GM21390 (cell line): ENCODE data around the gene PDP2.

Experiments
- ATAC-seq: cut with Tn5 transposase; IDR thresholded peaks from one replicate; pipeline ENCODE4 v1.9.1; 2021; ENCODE audit not compliant: unreplicated experiment

Gene PDP2

DNA sequence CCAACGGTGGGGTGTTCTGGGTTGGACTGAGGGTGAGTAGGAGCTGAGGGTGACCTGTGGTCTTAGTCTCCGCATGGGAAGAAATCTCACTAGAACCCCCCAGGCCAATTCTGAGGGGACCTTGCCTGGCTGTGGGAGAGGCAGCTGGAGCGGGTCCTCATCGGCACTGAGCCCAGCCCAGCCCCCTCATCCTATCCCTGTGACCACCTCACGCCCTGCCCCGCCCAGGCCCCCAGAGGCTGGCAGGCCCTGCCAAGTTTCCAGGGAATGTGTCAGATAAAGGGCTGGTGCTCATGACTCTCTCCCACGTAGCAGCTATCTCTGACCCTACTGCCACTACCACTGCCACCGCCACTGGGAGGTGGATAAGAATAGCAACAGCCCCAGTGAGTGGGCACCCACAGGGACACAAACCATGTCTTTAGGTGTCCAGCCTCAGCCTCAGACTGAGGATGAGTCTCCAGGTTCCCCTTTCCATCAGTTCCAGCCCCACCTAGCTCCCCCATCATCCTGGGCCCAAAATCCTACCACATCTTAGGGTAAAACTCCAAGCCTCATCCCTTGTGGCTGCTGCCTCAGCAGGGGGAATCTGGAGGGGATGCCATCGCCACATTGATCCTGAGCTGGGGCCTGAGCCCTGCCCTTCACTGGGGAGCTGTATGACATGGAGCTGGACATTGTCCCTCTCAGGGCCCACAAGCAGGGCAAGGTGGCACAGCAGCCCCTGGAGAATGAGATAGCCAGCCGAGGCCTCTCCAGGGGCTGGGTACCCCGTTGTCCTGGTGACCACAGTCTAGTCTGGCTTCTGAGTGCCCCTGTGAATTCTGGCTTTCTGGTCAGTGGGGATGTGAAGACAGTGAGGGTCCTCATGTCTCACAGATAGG lies 23.5 kb downstream of the PDP2 start:
- no peak for ATAC-seq

DNA sequence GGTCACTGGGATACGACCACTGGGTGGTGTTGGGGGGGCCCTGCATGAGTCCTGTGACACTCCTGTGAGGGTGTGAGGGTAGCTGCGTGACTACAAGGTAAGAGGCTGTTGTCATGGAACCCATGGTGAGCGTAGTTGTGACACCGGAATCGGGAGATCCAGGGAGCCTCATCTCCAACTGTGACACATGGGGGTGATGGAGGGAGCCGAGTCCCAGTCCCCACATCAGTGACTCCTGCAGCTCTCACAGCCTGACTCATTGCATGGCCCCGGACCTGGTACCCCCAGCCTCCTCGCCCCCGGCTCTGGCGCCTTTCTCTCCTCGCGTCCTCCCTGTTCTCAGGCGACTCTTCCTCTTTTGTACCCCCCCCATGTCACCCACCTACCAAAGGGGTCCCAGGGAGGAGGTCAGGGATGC lies 24.1 kb downstream of the PDP2 start:
- ATAC-seq, result no peak

DNA sequence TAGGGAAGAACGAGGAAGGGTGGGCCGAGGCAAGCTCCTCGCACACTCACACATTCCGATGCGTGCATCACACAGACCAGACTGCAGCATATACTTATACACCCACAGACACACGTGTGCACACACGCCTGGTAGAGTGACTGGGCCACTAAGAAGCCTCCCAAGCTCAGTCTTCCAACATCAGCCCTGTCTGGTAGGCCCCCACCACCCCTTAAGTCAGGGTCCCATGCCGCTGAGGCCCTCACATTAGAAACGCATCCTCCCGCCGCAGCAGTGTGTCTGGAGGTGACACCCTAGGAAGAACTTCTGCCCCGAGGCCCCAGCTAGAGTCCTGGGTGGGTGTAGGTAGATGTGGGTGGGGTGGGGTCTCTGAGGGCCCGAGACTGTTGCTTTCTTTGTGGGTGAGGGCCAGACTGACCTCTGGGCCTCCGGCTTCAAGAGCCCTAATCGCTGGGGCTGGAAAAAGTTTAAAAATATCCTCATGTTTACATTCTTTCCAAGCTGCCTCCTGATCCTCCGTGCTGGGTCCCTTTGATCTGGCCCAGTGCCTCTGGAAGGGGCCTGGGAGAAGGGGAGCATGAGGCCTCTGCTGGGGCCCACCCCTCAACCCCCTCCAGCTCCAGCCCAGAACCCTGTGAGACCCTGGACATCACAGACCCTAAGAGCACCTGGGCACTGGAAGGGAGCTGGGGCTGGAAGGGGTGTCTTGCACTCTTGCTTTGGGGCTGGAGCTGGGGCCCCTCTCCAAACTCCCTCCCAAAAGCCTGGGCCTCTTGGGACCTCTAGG lies 24.7 kb downstream of the PDP2 start:
- ATAC-seq, result no peak

DNA sequence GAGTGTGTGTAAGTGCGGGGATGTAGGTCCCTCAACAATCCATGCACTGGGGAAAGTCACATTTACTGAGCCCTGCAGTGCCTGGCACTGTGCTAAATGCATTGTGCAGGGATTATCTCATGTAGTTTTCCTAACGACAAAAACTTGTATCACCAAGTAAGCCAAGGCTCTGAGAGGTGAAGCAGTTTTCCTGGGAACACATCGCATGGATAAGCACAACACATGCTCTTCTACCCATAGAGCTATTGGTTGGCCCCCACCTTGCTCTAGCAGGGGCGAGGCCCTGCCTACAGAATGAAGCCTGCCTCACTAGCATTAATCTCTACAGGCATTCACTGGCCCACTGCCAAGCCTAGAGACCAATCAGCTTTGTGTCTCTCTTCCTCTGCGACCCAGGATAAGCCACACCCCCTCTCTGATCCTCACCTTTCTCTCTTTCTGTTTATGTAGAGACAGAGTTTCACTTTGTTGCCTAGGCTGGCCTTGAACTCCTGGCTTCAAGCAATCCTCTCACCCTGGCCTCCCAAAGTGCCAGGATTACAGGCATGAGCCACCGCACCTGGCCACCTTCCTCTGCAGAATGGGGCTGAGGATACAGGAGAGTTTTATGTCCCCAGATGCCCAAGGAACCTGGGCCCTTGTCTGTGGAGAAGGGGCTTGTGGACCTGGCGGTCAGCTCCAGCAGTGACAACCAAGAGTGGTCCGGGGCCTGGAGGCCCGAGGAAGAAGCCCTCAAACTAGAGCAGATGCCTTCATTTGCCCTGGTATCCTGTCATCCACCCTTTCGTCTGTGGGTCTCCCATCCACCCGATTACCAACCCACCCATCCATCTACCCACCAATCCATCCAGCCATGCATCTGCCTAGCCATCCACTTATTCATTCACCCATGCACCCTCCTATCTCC lies 25.6 kb downstream of the PDP2 start:
- ATAC-seq, result no peak

DNA sequence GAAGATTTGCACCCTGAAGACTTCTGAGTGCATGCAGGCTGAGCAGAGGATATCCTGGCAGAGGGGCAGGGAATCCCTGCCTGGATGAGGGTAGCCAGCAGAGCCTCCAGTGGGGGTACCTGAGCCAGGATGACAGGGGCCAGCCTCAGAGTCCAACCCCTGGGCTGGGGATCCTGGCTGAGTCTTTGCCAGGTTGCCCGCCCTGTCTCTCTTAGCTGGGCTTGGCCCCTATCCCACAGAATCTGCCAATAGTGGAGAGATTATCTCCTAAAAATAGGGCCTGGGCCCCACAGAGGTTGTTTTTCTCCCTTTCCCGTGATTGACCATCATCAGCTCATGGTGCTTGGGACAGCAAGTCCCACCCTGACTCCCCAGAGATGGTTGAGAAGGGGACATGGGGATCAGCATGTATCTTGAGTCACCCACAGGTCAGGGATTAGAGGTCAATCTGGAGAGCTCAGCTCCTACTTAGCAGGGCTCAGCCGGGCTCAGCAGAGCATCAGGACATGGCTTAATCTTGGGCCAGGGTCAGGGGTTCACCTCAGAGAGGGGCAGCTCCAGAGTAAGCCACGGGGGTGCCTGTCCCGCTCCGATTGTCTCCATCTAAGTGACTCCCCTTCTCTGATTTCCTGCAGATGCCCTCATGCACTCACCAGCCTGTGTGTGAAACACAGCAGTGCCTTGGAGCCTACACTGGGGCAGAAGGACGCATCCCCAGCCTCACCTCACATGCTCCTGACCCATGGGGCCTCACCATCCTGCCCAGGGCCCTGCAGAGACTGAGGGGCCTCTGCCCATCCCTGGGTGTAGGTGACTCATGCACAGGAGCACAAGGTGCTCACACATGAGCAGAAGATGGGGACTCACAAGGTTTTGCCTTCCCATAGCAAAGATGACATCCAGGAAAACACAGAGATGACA lies 26.9 kb downstream of the PDP2 start:
- no peak for ATAC-seq

DNA sequence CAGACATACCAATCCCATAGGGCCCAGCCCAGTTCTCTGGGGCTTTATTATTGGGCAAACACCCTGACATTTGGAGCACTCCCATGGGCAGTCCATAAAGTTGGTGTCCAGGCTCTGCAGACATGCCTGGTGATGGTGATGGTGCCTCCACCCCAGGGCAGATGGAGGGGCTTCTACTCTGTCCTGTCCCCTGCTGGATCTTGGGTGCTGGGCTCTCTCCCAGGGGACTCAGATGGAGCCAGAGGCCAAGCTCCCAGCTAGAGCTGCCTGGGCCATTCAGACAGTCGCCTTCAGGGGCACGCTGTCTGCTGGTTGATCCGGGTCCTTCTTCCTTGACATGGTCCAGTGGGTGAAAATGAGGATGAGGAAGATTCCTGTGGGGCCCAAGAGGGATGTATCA lies 27.8 kb downstream of the PDP2 start:
- ATAC-seq, result no peak

DNA sequence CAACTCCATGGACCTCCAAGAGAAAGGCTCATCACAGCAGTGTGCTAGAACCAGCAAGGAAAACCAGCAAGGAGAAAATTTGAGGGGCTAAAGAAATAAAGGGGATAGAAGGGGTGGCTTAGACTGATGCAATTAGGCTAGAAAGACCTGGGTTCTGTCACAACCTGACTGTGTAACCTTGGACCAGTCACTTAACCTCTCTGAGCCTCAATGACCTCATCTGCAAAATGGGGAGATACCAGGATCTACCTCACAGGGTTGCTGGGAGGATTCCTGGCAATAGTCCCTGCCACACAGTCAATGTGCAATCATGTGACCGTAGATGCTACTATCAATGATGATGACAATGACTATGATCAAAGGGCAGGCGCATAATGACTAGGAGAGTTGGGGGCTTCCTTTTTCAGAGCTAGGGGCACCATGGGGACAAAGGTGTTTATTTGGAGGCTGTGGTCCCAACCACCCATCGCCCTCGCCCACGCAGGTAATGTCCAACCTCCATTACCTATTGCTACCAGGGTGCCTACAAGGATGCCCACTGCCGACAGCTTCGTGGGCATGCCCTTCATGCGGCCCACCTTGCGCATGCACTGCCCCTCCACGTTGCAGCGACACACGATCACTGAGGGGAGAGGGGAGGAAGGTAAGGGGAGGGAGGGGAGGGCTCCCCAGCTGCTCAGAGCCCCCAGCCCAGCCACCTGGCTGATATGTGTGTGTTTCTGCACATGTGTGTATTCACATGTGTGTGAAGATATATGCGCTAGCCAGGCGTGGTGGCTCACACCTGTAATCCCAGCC lies 28.6 kb downstream of the PDP2 start:
- no peak for ATAC-seq

DNA sequence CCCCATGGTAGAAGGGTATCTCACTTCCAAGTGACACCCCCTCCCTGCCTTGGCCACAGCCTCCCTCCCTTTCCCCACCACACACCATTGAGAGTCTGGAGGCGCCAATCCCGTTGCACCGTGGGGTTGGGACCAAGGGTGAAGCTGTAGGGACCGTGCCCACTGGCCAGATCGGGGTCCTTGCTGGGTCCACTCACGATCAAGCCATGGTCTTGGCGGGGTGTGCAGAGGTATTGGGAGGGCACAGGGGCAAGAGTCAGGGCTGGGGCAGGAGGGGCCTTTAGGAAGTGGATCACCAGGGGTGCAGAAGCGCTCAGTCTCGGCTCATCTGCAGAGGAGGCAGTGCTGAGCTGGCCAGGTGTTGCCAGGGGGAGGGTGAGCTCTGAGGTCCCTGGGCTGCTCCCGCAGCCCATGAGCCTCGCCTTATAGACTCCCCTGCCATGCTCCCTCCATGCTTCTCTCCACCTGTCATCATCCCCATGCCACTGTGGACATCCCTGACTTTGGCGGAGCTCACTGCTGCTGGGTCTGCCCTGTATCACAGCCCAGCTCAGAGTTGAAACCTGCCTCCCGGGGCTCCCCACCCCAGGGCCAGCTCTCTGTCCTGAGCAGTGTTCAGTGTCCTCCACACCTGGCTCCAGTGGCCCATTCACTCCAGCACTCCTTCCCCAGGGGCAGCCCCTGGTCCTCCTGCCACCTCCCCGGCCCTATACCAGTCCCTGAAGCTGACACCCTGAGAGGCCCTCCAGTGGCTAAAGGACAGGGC lies 30.0 kb downstream of the PDP2 start:
- ATAC-seq, result no peak

DNA sequence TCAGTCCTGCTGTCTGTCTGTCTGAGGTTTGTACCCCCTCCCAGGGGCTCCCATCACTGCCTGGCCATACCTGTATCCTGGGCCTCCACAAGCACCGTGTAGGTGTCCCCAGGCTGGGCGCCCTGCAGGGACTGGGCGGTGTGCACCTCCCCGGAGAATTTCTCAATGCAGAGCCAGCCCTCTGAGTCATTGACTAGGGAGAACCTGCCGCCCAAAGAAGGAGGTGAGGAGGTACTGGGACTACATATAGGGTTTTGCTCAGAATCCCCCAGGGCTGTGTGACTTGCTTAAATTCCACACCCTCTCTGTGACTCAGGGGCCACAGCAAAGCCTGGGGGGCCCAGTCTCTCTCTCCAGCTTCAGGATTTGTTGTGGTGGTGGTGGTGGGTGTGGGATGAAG lies 30.8 kb downstream of the PDP2 start:
- ATAC-seq, result no peak

DNA sequence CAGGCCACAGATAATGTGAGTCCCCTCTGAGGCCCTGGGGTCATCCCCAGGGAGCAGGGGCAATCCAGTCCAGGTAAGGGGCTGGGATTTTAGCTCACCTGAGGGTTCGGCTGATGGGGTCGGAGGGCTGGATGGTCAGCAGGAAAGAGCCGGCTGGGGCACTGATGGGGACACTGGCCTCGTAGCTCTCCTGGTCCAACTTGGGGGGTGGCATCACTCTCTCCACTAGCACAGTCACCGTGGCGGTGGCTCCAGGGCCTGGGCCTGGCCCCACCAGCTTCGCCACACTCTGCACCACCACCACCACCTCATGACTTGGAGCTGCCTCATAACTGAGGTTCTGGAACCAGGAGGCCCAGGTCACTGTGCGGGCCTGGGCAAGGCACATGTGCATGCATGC lies 31.5 kb downstream of the PDP2 start:
- ATAC-seq, result no peak

DNA sequence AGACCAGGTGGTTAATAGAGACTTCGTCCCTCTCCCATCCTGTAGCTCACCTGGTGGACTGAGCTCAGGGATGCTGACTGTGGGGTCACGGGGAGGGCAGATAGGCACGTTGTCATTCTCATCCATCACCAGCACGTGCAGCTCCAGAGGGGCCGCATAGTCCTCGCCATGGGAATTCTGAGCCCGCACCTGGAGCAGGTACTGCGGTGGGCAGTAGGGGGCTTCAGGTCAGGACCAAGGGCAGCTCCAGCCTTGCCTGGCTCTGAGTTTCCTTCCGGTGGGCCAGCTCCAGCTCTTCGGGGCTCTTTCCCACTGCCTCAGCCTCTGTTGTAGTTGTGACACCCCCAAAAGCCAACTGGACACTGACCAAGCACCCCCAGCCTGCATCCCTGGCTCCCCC lies 32.8 kb downstream of the PDP2 start:
- no peak for ATAC-seq

DNA sequence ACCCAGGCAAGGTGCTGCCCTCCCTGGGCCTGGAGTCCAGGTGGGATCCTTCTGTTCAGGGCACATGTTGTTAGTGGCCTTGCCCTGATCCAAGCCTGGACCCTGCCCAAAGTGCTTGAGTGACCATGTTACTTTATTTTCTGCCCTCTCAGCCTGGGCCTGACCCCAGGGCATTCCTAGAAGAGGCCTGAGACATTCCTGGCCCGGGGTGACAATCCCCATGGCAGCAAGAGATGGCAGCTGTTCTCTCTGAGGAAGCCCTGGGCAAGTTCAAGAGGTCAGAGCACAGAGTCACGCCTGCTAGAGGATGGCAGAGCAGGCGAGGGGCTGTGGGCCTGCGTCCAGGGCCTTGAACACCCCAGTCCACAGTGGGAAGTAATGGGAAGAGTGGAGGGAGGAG lies 33.4 kb downstream of the PDP2 start:
- ATAC-seq, result no peak

DNA sequence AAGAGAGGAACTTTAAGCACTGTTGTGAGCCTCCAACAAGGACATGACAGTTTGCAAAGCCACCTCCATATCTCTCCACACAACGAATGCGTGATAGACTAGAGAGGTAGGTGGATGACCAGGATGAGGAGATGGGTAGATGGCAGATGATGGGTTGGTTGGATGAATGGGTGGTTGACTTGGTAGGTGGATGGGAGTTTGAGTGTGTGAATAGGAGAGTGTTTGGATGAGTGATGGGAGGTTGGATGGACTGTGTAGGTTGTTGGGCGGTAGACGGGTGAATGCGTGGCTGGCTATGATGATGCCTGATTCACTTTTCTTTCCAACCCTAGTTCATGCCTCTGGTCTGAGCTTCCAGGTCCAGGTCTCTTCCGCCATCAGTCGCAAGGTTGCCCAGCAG lies 34.2 kb downstream of the PDP2 start:
- ATAC-seq, result no peak

DNA sequence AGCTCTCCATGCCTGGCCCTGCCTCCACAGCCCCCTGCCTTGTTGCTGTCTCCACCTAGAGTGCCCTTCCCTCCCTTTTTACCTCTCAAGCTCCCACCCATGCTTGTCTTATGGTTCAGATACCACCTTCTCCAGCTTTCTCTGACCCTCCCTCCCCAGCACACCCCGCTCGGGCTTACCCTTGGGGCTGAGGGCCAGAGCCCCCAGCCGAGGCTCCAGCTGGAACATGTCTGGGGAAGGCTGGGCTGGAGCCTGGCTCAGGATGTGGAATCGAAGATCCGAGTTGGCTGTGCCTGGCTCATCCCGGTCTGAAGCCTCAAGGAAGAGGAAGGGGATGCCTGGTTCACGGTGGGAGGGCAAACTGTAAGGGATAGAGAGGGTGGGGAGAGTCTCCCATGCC lies 34.7 kb downstream of the PDP2 start:
- no peak for ATAC-seq

DNA sequence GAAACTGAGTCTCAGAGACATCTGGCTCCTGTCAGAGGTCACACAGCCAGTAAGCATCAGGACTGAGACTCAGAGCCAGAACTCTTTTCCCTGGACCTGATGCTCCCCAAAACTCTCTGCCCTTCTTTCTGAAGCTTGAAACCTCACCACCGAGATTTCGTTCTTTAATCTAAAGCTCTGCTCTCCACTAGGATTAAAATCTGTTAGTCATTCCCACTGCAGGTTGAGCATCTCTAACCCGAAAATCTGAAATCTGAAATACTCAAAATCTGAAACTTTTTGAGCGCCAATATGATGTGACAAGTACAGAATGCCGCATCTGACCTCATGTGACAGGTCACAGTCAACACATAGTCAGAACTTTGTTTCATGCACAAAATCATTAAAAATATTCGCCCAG lies 36.2 kb downstream of the PDP2 start:
- ATAC-seq, result no peak

DNA sequence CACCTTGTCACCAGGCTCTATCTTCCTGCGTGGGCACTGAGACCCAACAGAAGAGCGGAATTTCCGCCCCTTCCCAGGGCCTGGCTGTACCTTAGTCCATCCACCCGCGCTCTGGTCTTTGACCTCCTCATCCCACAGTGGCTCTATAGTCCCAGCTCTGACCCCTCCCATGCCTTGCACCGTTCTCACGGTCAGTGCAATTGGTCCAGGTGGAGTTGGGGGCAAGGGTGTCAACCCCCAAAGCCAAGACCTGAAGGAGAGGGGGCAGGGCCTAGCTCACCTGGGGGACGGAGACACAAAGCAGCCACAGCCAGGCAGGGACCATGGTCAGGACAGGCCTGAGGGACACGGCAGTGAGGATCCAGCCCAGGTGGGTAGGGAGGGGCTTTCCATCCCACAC lies 37.4 kb downstream of the PDP2 start:
- no peak for ATAC-seq

DNA sequence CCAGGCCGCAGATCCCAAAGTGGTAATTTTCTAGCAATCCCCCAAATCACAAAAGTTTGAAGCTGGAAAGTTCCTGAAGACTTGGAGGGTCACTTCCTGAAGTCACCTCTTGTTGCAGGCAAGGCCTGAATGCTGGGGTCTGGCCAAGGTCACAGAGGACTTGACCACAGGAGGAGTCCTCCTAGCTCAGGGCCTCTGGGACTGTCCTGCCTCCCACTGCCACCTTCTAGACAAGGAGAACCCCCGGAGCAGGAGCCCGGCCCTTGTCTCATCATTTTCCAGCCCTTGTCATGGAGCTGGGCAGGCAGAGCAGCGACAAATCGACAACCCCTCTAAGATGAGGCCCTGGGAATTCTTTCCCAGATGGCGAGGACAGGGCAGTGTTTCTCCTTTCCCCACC lies 38.0 kb downstream of the PDP2 start:
- ATAC-seq, result no peak

DNA sequence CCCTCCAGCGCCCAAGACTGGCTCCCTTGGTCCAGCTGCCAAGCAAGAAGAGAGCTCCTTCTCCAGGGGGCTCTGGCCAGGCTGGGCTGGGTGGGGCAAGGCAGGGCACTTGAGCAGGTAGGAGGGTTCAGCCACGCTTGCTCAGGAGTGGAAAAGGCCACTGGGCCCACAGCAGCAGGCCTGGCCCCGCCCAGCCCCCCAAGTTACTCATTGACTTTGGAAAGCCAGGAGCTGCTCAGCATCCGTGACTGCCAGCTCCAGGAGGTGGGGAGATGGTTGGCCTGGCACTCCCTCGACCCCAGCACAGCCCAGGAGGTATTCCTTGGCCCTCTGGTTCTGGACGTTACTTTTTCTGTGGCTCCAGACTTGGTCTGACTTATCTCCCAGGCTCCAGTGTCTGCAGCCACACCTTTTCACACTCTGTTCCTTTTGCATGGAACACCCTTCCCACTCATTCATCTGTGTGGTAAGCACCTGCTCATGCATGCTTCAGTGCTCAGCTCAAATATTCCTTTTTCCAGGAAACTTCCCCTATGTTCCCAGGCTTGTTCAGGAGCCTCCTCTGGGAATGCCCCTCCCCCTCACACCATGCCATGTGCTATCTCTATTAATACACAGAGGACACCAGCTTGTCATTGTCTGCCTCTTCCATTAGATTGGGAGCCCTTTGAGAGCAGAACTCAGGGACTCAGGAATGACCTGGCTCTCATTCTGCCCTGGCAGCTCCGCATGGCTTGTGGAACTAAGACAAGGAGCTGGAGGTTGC lies 38.7 kb downstream of the PDP2 start, which contains the start of gene CDH16:
CDH16 (minus strand) TSS at position 83 of the 766 bp plus-strand sequence. CDS start 820 bp downstream, outside the sequence.
- no peak for ATAC-seq
